Measurements from ENCODE around the gene ADGRV1. TPM values are rescaled to one million over a fixed set of nuclear protein-coding genes. Genes with fewer than 3 reads are reported as not detected.
A peak's percentile ranks its signal among the peaks of the same experiment; 100 is the strongest.

ADGRV1 gene
- total and polyA plus RNA-seq, 8 donors, result 0.75 to 10.3 (median 4.0) TPM

- 48 to 69% (median 62%) methylated on average over 2 of the region's 2 CpGs for WGBS, 5 donors
- intact Hi-C loops (cut with DNase I; ENCODE audit: low total_unique reads), result no loop called here
- peaks cover 41 to 82% (median 65%) of the 10 kb centered on the region in 4 donors for H3K4me1 ChIP-seq
These were observed 465.6 kb downstream of the ADGRV1 start for GRCh38 chr5:91024206-91024605.

GRCh38 chr5:91024727-91025126 lies 466.1 kb downstream of the ADGRV1 start:
- no peaks in the 10 kb centered on the region for H3K36me3 ChIP-seq
- TF ChIP-seq POLR2AphosphoS5 (IDR thresholded peaks at IDR 0.05), result peak in 2 of 3 donors; percentile 10 to 41
- no peak for TF ChIP-seq POLR2A (IDR thresholded peaks at IDR 0.05)
- no peaks in the 10 kb centered on the region for H3K27me3 ChIP-seq
- DNase-seq, result peak in 1 of 2 donors; percentile 74
- WGBS, 5 donors, result 53 to 72% (median 64%) methylated on average over 6 of the region's 6 CpGs
- H3K9me3 ChIP-seq, result no peaks in the 10 kb centered on the region
- intact Hi-C loops (cut with DNase I; ENCODE audit: low total_unique reads), result no loop called here
- peak overlapping the region in 3 of 5 donors; percentile 63 to 74 (median 65) for H3K27ac ChIP-seq
- no peak overlapping the region for H3K4me3 ChIP-seq
- H3K4me1 ChIP-seq, result peaks cover 41 to 81% (median 62%) of the 10 kb centered on the region in 4 donors

More at GRCh38 chr5:91024206-91024605, 465.6 kb downstream of the ADGRV1 start:
- H3K4me3 ChIP-seq, result no peak overlapping the region
- H3K27me3 ChIP-seq, result no peaks in the 10 kb centered on the region
- TF ChIP-seq CTCF (IDR thresholded peaks at IDR 0.05), result no peak
- TF ChIP-seq EP300 (IDR thresholded peaks at IDR 0.05), result no peak
- no peak for TF ChIP-seq POLR2A (IDR thresholded peaks at IDR 0.05)
- no peak for TF ChIP-seq POLR2AphosphoS5 (IDR thresholded peaks at IDR 0.05)
- no peaks in the 10 kb centered on the region for H3K36me3 ChIP-seq
- H3K27ac ChIP-seq, result peak overlapping the region; percentile 35 to 74 (median 63)
- H3K9me3 ChIP-seq, result no peaks in the 10 kb centered on the region
- DNase-seq, result peak in 1 of 2 donors; percentile 32

DNA sequence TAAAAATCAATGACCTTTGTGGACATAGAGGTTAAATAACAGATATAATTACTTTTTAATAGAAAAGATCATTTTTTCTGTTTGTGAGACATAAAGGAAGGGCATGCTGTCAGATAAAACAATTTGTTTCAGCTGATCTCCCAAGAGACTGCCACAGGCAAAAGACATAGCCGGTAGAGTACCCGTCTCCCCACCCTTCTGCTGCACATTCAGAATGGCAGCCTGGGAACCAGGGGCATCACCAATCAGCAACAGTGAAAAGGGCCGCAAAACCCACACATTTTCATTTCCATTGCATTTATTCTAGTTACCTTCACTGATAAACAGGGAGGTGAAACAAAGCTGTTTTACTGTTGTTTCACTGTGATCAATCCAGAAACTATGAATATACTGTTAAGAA lies 466.9 kb downstream of the ADGRV1 start:
- 77 to 89% (median 83%) methylated on average over 3 of the region's 3 CpGs for WGBS, 5 donors

GRCh38 chr5:91025956-91026355 lies 467.4 kb downstream of the ADGRV1 start:
- no peak for TF ChIP-seq EP300 (IDR thresholded peaks at IDR 0.05)
- TF ChIP-seq POLR2A (IDR thresholded peaks at IDR 0.05), result no peak
- TF ChIP-seq CTCF (IDR thresholded peaks at IDR 0.05), result no peak
- TF ChIP-seq POLR2AphosphoS5 (IDR thresholded peaks at IDR 0.05), result no peak
- Histone ChIP-seq H3K4me3 (no peak overlapping the region), H3K4me1 (peaks cover 41 to 76% (median 61%) of the 10 kb centered on the region in 4 donors), H3K36me3 (no peaks in the 10 kb centered on the region), H3K27me3 (no peaks in the 10 kb centered on the region), H3K27ac (peak overlapping the region in 4 of 5 donors; percentile 31 to 74 (median 63)), H3K9me3 (no peaks in the 10 kb centered on the region)
- WGBS, 5 donors, result 45 to 62% (median 58%) methylated on average over 2 of the region's 2 CpGs
- intact Hi-C loops (cut with DNase I; ENCODE audit: low total_unique reads), result no loop called here
- DNase-seq, result no peak

More for the DNA sequence above, 466.9 kb downstream of the ADGRV1 start:
- no peak for DNase-seq
- no peak for TF ChIP-seq EP300 (IDR thresholded peaks at IDR 0.05)
- TF ChIP-seq POLR2AphosphoS5 (IDR thresholded peaks at IDR 0.05), result no peak
- no peak for TF ChIP-seq POLR2A (IDR thresholded peaks at IDR 0.05)
- no peak for TF ChIP-seq CTCF (IDR thresholded peaks at IDR 0.05)
- no peaks in the 10 kb centered on the region for H3K9me3 ChIP-seq
- no peaks in the 10 kb centered on the region for H3K36me3 ChIP-seq
- H3K4me3 ChIP-seq, result no peak overlapping the region
- intact Hi-C loops (cut with DNase I; ENCODE audit: low total_unique reads), result no loop called here
- no peaks in the 10 kb centered on the region for H3K27me3 ChIP-seq
- H3K4me1 ChIP-seq, result peaks cover 41 to 76% (median 61%) of the 10 kb centered on the region in 4 donors
- peak overlapping the region in 4 of 5 donors; percentile 14 to 74 (median 60) for H3K27ac ChIP-seq

- intact Hi-C loops (cut with DNase I; ENCODE audit: low total_unique reads), result no loop called here
- DNase-seq, result peak in 1 of 2 donors; percentile 55
- 32 to 60% (median 54%) methylated on average over 4 of the region's 4 CpGs for WGBS, 5 donors
- Histone ChIP-seq H3K4me3 (no peak overlapping the region), H3K27ac (peak overlapping the region; percentile 31 to 74 (median 68)), H3K36me3 (no peaks in the 10 kb centered on the region), H3K9me3 (no peaks in the 10 kb centered on the region), H3K4me1 (peaks cover 41 to 74% (median 61%) of the 10 kb centered on the region in 4 donors), H3K27me3 (no peaks in the 10 kb centered on the region)
- TF ChIP-seq CTCF (IDR thresholded peaks at IDR 0.05), result no peak
These were observed 467.9 kb downstream of the ADGRV1 start for GRCh38 chr5:91026466-91026865.

All from stomach (tissue), 9 donors.